Esophagus mucosa (tissue), 1 donor: ENCODE measurements around the gene PTGFRN. TPM values are rescaled to one million over a fixed set of nuclear protein-coding genes. Genes with fewer than 3 reads are reported as not detected.

Experiments used
- ATAC-seq: fragments of 200-7000 bp; cut with Tn5 transposase; one replicate; pipeline ENCODE4 v1.9.1; 2020
- total RNA-seq: library from RNA; stranded (reverse); gene quantifications from one replicate; pipeline ENCODE4 v1.2.4, GENCODE V29; 2023
- donor health status: DM: yes; HTN: yes; CAD: no.

The PTGFRN gene
- total RNA-seq, 1 donor from 2014 or later: 55.1 TPM

GRCh38 chr1:117038236-117038635 lies 128.5 kb downstream of the PTGFRN start:
- no peak for ATAC-seq

Other genes starting within 250 kb of the PTGFRN start
- 55.4 TPM for gene IGSF3, start 242.2 kb upstream of the PTGFRN start, total RNA-seq
- gene CD2, start 155.5 kb upstream of the PTGFRN start, total RNA-seq: 1.3 TPM
- 1.5 TPM for gene CD101, start 91.8 kb downstream of the PTGFRN start, total RNA-seq
- 26.2 TPM for gene TTF2, start 150.4 kb downstream of the PTGFRN start, total RNA-seq
- gene TRIM45, start 211.8 kb downstream of the PTGFRN start, total RNA-seq: 1.8 TPM